GM21390 (cell line): ENCODE data around the gene PDZRN3.

Source experiments
- ATAC-seq: cut with Tn5 transposase; IDR thresholded peaks from one replicate; pipeline ENCODE4 v1.9.1; 2021; ENCODE audit not compliant: unreplicated experiment

PDZRN3 gene

DNA sequence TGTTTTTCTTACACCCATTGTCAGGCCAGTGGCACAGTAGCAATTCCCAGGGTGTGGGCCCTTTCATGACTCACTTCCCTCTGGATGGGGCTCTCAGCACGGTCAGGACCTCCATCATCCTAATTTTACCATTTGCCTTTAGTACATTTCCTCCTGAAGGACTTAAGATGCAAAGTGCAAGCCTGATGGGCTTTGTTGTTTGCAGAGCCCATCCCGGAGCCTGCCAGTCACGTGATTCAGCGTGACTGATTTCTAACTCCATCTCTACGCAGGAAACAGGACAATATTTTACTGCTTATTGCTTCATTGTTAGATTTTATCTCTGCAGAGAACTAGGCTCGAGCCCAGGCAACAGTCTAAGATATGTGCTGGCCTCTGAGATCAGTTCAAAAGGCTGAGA is 223.7 kb downstream of the PDZRN3 start:
- no peak for ATAC-seq

- ATAC-seq: no peak
Measured at GRCh38 chr3:73399666-73400253, 225.0 kb downstream of the PDZRN3 start.

DNA sequence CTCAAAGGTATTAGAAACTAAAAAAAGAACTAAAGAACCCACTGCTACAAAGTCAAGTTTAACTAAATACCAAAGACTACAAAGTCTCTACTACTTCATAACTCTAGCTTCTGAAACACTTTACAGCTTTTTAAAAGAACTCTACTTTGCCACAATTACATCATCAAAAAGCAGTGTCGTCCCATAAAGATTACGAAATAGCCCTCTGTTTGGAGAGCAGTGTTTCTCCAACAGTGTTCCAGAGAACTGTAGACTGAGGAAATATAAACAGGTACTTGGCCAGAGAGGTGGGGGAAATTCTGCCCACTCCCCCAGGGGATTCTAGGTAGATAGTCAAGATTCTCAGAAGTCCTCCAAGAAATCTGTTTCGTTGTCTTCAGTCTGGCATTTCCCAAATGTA is 225.6 kb downstream of the PDZRN3 start:
- ATAC-seq: no peak

- ATAC-seq: no peak
Measured at GRCh38 chr3:73398084-73398483, 226.7 kb downstream of the PDZRN3 start.

DNA sequence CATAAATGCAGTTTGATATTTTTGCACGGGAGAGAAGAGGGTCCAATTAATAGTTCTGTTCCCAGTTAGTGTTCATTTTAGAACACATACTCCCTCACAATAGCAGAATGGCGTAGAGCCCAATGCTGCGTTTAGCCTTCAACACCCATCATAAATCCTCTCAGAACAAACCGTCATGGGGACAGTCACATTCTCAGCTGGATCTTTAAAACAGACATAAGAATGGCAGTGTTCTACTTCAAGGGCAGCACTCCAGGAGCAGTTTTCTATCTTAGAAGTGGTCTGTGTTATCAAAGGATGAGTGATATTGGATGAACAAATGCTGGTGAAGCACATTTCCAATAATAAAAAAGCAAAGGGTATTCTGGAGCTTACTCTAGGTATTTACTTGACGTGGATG is 230.5 kb downstream of the PDZRN3 start:
- no peak for ATAC-seq

DNA sequence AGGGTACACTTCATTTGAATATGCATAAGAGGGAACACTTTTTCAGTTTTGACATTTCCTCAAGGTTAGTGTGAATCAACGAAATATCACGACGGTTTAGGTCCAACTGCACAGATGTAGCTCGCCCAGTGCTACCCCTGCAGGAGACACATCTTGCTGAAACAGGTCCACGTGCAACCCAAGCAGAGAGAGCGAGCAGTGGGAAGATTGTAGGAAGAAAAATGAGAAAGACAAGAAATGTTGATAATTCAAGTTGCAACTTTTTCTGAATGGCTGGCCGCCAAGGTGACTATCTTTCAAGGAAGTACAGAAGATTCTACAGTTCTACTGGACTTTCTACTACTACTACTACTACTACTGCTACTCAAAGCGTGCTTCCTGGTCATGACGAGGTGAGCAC is 231.7 kb downstream of the PDZRN3 start:
- ATAC-seq: no peak

DNA sequence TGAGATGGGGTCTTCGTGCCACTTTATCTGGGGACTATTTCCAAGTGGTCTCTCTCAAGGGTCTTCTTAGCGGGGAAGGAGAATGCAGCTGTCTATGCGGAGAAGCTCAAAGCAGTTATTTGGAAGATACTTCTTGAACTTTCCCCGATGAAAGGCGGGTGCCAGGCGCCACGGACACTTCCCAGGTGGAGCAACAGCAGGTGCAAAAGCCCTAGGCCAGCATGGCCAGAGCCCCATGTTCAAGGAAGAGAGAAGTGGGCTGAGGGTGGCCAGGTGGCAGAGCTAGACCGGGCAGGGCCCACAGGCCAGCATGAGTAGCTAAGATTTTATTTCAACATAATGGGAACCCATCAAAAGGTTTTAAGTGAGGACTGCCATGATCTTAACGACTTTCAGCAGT is 232.8 kb downstream of the PDZRN3 start:
- no peak for ATAC-seq

GRCh38 chr3:73389928-73390327 is 234.8 kb downstream of the PDZRN3 start:
- ATAC-seq: no peak

DNA sequence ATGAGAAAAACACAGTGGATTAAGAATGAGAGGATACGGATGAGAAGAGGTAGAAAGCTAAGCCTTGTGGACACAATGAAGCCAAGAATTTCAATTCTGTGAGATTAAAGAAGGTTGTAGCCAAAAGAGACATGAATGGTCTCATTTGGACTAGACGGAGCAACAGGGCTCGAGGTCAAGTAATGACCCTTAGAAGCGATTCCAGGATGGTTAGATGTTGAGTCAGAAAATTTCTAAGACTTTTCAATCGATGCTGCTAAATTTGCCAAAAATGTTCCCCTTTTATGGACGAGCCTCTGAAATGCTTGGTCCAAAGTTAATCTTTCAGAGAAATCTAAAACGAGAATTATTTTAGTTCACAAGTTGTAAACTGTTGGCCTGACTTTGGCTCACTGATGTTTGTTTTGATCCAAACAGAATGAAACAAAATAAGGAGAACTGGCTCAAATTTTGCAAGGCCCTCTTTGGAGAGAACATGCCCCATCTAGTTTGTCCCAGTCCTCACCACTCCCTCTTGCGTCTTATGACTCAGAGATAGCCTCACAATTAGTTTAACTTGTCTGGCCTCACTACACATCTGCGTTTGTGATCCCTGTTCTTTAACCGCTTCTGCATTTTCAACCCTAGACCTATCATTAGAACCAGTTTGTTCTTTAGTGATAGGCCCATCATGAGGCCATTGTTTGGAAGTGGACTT is 235.5 kb downstream of the PDZRN3 start:
- ATAC-seq: no peak

DNA sequence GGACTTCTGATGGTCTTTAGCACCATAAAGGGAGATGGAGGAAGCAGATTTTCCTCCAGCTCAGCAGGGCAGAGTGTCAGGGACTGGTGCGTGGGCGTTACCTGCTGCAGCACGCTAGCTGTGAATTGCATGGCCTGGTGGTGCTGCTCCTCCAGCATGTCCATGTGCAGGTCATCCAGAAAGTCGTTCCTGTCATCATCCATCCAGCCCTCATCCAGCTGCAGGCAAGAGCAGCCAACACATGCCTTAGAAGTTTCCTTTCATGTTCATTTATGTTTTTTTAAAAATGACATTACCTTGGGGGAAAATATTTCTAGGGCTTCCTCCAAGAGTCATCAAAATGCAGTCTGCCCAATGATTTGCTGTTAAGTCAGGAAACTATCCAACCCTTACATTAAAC is 239.2 kb downstream of the PDZRN3 start:
- no peak for ATAC-seq

GRCh38 chr3:73384091-73384906 is 240.4 kb downstream of the PDZRN3 start:
- no peak for ATAC-seq

DNA sequence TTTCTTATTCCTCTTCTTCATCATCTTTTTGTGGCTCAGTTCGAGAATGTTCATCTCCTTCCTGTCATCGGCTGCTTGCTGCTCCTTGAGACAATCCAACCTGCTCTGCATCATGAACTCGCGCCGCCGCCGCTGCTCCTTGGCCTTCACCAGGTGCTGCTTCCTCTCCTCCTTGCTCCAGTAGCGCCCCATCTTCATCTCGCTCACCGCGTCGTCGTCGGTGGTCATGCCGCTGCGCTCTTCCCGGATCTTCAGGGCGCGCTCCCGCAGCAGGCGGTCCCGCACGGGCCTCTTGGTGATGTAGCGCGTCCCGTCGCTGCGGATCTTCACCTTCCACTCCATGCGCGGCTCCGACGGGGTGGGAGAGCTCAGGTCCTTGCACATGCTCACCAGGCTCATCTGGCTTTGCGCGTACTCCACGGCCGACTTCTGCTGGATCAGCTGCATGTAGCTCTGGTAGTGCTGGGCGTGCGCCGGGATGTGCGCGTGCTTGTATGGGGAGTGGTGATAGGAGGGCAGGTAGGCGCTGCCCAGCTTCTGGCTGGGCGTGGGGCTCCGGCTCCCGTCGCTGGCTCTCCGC is 241.2 kb downstream of the PDZRN3 start:
- ATAC-seq: no peak

- ATAC-seq: no peak
Measured at GRCh38 chr3:73381551-73381950, 243.2 kb downstream of the PDZRN3 start.

DNA sequence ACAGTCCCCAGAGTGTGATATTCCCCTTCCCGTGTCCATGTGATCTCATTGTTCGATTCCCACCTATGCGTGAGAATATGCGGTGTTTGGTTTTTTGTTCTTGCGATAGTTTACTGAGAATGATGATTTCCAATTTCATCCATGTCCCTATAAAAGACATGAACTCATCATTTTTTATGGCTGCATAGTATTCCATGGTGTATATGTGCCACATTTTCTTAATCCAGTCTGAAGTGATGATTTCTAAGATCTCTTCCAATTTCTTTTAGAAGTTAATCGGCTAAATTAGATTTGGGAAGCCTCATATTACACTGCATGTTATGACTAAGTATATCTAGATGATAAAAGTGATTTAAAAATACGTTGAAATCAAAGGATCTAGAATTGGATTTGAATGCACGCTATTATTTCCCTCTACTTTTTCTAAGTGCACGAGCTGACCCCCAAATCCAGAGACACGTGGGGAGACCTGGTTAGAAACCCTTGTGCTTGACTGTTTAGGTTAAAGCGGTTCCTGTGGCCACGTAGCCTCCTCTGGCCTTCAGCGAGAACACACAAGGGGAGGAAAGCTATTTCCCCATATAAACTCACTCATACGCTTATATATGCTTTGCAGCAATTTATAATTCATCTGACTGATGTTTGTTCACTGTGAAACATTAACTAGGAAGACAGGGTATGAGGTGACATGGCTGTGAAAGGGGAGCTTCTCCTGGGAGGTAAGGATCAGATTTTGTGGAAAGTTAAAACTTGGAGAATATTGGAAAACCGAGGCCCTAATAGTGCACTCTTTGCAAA is 243.8 kb downstream of the PDZRN3 start:
- no peak for ATAC-seq

DNA sequence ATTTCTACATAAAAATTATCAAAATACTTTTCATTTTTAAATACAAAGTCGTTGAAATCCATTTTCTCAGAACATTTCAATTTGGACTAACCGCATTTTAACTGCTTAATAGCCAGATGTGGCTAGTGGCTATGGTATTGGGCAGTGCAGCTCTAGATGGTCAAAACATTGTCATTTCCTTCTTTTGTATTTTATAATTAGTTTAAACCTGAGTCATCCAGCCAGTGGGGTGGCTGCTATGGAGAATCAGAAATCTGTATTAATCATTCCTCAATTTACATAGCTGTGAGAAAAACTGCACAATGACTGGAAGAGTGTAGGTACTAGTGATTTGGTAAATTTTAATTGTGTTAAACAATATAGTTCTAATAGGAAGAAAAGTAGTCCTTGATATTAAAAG is 245.3 kb downstream of the PDZRN3 start:
- no peak for ATAC-seq

- ATAC-seq: no peak
Measured at GRCh38 chr3:73378207-73378606, 246.5 kb downstream of the PDZRN3 start.

DNA sequence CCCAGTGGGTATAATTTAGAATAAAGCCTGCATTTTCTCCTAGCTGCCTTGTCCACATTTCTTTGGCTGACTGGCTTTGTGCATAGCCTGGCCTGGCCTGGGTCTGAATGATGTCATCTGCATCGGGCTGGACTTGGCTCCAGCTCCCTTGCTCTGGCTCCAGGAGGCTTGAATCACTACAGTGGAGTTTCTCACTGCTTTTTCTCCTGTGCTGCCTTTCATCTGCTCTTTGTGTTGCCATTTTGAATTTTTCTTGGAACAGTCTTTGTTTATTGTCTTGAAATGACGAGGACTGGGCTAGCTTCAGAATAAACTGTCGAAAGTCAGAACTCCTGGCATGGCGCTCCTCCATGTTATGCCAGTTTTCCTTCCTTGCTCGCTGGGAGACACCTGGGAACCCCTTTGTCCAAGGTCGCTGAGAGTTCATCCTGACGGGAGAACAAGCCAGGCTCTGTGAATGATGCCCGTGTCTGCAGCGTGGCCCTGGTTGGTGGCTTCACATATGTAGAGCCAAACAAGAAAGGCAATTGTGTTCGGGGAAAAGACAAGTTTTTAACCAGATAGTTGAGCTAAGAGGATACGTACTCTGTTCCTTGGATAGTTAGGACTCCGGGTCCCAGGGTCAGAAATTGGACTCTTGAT is 258.9 kb downstream of the PDZRN3 start:
- no peak for ATAC-seq

- ATAC-seq: no peak
Measured at GRCh38 chr3:73364517-73364916, 260.2 kb downstream of the PDZRN3 start.

- ATAC-seq: no peak
Measured at GRCh38 chr3:73363093-73363492, 261.6 kb downstream of the PDZRN3 start.

DNA sequence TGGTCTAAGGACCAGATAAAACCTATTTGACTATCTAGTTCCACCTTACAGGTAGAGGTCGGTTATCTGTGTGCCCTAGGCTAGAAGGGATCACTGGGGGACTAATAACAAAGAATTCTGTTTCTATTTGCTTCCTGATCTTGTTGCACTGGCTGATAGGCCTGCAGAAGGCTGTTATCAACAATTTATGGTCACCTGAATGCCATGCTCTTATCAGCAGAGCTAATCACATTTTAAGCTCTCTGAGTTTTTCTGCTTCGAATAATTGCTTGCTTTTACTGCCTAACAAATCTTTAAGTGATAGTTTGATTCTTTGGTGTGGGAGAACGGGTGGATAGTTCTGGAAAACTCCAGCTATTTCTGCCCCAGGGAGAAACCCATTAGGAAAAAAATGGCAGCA is 263.1 kb downstream of the PDZRN3 start:
- no peak for ATAC-seq
